Measurements from ENCODE around the gene ABCG5.

DNA sequence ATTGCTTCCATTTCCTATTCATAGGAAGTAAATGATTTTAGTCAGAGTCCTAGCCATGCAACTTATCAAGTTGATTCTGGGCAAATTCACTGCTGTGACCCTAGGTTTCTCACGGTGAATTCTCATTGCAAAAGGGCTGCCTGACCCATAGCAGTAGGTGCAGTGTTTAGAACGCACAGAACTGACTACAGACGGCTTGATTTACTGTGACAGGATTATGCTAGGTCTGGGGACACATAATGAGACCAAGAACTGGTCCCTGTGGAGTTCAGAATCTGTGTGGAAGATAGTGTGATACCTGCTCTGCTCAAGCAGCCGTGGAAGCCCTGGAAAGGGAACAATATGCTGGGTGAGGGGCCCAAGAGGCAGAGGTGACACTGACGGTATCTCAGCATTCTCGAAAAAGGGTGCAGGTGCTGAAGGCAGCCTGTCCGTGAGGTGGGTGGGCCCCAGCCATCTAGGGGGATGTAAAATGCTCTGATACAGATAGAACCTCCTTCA lies 46.5 kb upstream of the ABCG5 start:
- TF ChIP-seq, protein P1, sequence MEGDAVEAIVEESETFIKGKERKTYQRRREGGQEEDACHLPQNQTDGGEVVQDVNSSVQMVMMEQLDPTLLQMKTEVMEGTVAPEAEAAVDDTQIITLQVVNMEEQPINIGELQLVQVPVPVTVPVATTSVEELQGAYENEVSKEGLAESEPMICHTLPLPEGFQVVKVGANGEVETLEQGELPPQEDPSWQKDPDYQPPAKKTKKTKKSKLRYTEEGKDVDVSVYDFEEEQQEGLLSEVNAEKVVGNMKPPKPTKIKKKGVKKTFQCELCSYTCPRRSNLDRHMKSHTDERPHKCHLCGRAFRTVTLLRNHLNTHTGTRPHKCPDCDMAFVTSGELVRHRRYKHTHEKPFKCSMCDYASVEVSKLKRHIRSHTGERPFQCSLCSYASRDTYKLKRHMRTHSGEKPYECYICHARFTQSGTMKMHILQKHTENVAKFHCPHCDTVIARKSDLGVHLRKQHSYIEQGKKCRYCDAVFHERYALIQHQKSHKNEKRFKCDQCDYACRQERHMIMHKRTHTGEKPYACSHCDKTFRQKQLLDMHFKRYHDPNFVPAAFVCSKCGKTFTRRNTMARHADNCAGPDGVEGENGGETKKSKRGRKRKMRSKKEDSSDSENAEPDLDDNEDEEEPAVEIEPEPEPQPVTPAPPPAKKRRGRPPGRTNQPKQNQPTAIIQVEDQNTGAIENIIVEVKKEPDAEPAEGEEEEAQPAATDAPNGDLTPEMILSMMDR (IDR thresholded peaks at IDR 0.05), result no peak
- TF ChIP-seq POLR2A (IDR thresholded peaks at IDR 0.05), result no peak

All from upper lobe of left lung (tissue), 4 donors.